Endothelial cell of hepatic sinusoid (primary cell): ENCODE data around the gene COMP.

Source experiments
- in situ Hi-C: cut with HindIII; loops from 2 replicates; pipeline ENCODE4 v1.10.0; 2017; ENCODE audit warnings: low sequenced_read_pairs

COMP gene

DNA sequence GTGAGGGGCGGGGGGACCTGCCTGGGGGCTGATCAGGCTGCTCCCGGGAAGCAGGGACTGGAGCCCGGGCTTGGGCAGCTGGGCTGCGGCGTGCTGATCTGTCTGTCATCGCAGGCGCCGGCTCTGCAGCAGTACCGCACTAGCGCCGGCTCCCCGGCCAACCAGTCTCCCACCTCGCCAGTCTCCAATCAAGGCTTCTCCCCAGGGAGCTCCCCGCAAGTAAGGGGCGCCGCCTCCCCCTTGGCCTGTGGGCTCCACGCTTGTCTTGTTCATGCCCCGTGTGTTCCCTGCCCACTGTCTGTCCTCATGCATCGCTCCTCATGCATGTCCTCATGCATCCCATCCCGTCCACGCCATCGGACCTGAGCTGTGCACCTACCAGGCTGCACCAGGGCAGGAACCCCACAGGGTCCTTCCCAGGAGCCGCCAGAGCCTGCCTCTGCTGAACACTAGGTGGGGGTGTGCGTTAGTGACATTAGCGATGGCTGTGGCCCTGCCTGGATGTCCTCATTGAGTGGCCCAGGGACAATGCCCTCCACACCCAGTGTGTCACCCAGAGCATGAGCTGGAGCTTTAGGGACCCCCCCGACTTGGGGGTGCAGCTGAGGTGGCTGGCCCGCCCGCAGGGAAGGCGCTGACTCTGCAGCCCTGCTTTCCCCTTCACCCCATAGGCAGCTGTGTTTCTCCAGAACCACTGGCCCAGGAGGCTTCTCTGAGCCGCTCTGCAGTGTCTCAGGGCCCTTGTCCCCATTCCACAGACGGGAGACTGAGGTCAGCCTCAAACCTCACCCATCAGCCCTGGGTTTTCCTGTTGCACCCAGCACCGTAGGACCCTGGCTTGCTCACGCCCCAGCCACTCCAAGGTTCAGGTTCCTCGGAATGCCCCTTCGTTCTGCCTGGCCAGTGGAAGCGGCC is 19.5 kb downstream of the COMP start:
- in situ Hi-C loops = no loop called here

DNA sequence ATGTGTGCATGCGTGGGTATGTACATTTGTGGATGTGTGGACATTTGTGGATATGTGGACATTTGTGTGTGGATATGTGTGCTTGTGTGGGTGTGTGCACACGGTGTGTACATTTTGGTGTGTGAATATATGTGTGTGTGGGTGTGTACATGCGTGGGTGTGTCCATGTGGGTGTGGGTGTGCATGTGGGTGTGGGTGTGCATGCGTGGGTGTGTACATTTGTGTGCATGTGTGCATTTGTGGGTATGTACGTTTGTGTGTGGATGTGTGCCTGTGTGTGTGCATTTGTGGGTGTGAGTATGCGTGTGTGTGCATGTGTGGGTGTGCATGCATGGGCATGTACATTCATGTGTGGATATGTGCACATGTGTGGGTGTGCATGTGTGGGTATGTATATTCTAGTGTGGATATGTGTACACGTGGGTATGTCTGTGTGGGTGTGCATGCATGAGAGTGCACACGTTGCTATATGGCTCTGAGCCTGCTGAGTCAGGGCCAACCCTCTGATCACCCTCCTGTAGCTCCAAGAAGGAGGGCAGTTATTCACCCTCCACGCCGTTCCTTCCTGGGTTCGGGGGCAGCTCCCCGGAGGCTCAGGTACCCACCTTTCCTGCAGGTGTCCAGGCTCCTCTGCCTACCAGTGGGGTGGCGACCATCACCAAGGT is 20.3 kb downstream of the COMP start:
- in situ Hi-C loops = no loop called here

DNA sequence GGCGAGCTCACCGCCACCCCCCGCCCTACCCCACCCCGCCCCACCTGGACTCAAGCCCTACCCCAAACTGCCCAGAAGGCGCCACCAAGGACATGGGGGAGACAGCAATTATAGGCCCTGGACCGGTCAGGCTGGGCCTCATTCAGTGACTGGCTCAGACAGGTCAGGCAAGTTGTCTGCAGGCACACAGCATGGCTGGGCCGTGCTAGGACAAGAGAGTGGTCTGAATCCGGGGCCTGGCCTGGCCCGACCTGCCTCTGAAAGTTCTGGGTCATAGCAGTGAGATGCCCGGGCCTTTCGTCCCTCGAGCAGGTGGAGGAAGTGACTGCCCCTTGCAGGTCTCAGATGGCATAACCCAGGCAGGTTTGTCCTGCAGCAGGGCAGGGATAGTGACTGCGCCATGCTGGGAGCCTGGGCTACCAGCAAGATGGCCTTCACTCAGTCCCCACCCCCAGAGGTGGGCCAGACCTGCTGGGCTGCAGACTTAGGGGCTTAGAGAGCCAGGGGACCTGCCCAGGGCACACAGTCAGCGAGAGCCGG is 21.0 kb downstream of the COMP start:
- in situ Hi-C loops = no loop called here

DNA sequence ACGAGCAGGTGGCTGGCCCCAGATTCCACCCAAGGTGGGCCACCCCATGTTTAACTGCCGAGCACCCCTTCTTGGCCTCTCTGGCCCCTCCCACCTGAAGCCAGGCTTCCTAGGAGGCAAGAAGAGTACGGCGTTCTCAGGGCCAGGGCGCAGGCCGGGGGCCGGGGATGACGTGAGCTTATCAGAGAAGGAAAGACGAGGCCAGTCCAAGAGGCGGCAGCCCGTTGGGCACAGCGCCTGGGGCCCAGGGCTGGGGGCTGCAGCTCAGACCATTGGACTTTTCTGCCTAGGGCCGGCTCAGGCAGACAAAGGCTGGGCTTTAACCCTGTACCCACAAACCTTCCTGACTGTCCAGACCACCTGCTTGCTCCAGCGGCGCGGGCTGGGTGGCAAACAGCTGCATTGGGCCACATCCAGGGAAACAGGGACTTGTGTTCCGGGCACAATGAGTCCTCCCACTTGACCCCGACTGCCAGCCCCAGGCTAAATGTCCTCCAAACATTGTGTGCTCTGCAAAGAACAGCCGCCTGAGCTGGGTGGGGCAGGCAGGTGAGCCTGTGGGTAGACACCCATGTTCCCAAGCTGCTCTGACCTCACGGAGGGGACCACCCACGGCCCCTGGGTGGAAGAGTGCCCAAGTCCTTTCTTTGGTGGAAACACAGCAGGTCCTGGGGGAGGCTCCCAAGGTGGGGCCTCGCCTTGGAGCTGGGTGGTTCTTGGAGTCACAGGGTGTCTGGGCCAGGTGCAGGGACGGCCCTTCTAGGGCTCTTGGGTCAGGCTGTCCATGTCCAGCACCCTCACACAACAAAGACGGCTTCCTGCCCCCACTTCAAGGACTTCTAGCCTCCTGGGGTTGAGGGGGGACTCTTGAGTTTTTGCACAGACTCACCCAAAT is 21.9 kb downstream of the COMP start:
- in situ Hi-C loops = no loop called here

DNA sequence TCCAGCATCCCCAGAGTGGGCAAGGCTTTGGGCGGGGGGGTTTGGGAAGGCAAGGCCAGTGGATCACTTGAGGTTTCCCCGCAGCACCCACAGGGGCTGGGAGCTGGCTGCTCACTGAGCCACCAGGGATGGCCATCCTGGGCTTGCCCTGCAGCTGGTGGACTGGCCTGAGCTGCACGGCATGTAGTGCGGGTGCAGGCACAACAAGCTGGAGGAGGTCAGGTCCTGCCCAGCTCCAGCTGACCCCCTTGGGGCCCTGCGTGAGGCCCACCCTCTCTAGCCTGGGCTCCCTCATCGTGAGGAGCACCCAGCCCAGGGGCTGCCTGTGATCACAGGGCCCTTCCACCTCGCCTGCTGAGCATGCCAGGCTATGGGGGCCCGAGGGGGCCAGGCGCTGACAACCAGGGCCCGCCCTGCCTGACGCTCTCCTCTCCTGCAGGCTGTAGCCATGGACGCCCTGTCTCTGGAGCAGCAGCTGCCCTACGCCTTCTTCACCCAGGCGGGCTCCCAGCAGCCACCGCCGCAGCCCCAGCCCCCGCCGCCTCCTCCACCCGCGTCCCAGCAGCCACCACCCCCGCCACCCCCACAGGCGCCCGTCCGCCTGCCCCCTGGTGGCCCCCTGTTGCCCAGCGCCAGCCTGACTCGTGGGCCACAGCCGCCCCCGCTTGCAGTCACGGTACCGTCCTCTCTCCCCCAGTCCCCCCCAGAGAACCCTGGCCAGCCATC is 22.9 kb downstream of the COMP start:
- in situ Hi-C loops = no loop called here

DNA sequence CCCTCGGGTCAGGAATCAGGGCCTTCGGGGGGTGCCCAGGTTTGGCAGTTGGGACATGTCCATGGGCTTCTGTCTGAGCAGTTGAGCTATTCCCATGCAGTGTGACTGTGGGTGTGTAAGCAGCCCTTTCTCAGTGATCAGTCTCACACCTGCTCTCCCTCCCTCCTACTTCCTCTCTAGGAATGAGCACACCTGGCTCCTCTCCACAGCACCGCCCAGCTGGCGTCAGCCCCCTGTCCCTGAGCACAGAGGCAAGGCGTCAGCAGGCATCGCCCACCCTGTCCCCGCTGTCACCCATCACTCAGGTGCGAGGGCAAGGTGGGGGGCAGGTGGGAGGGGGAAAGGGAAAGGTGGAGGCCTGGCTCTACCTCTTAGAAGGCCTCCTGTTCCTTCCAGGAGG is 25.9 kb downstream of the COMP start:
- in situ Hi-C loops = no loop called here

DNA sequence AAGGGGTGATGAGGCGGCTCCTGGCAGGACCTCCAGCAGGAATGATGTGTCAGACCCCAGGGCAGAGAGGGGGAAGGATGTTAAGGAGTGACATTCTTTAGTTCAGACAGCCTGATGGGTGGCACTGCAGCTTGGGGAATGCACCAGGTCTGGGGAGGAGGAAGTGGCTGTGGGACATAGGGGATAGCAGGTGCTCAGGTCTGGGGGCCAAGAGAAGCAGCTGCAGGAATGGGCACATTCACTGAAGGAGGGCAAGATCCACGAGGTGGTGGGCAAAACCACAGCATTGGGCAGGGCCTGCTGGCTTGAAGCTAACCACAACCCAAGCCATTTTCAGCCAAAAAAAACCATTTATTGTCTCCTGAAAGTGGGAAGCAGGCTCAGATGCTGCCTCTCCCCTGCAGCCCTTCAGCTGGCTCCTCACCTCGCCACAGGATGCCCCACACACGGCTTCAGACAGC is 26.5 kb downstream of the COMP start:
- in situ Hi-C loops = no loop called here

DNA sequence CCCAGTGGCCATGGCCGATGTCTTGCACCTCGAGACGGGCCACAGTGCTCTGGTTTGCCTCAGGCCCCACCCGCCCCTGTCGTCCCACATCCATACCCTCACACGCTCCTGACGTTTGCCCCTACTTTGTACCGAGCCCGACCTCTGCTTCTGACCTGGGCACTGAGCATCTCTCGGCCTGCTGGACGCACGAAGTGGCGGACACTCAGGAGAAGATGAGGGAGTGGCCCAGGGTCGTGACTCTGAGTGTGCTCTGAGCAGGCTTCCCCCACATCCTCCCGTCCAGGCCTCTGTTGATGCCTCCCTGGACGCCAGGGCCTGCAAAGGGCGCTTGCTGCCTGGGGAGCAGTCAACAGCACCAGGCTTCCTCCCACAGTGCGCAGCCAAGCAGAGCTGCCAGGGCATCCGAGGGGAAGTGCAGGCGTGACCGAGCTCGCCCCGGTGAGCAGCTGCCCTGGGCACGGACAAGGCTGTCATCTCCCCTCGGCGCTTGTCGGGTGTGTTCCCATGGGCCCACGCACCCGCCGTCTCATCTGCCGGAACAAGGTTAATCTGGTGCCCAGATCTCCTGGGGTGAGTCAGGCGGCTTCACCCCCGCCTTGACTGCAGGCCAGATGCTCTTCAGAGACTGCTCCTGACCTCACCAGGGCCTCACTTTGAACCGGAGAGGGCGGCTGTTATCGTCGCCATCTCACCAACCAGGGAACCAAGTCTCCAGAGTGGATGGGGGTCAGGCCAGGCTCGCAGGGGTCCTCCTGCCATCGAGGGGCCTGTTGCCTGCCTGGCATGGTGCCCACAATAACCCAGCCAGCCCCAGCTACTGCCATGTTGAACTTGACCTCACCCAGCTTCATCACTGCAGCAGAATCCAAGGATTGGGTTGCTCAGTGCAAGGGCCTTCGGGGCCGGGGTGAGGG is 27.2 kb downstream of the COMP start:
- in situ Hi-C loops = no loop called here

DNA sequence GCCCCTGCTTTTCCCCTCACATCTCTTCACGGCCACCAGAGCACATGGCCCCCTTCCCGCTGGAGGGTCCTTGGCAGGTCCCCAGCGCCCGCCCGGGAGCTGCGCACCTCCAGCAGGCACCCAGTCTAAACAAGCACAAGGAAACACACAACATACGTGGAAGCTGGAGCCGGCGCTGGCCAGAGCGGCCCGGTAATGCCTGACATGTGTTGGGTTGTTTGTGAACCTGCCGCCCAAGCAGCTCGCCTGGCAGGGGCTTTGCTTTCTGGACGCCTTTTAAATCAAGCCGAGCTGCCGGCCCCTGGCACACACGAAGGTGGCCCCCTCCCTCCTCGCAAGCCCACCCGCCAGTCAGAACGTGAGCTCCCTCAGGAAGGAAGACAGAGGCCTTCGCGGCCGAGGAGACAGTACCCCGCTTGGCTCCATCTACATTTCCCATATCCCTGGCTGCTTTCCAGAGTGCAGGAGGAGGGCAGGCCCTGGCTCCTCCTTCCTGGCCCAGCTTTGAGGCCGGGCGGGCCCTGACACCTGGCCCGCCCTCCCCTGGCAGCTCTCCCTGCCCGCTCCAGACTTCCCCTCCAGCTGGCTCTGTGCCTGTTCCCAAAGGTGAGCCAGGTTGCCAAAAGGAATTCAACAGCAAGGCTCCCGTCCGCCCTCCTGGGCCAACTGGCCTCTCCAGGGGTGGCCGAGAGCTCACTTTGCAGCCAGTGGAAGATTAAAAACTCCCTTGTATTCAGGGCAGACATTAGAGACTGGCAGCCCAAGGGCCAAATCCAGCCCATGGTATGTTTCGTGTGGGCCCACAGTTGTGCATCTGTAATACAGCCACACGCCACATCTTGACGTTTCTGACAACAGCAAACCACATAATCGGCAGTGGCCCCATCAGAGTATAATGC is 28.7 kb downstream of the COMP start:
- in situ Hi-C loops = no loop called here

DNA sequence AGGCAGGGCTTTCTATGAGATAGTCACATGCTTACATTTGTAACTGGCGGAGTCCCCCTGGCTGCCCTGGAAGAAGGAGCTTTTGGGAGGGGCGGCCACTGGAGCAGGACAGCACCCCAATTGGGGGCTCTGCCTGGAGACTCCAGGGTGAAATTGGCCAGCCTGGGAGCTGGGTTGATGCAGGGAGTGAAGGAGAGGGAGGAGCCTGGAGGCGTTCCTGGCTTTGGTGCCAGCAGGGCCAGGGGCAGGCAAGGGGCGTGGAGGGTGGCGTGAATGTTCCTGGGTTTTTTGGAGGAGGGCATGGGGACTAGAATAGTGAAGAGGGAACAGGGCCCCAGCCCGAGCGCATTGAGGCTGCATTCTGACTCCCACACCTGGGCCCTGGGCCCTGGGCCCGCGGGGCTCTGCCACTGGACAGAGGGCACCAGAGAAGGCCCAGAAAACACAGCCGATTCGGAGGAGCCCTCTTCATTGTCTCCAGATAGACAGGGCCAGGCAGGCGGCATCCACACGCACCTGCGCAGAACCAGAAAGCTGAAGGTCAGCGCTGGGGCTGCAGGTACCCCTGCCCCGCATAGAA is 29.5 kb downstream of the COMP start:
- in situ Hi-C loops = no loop called here

DNA sequence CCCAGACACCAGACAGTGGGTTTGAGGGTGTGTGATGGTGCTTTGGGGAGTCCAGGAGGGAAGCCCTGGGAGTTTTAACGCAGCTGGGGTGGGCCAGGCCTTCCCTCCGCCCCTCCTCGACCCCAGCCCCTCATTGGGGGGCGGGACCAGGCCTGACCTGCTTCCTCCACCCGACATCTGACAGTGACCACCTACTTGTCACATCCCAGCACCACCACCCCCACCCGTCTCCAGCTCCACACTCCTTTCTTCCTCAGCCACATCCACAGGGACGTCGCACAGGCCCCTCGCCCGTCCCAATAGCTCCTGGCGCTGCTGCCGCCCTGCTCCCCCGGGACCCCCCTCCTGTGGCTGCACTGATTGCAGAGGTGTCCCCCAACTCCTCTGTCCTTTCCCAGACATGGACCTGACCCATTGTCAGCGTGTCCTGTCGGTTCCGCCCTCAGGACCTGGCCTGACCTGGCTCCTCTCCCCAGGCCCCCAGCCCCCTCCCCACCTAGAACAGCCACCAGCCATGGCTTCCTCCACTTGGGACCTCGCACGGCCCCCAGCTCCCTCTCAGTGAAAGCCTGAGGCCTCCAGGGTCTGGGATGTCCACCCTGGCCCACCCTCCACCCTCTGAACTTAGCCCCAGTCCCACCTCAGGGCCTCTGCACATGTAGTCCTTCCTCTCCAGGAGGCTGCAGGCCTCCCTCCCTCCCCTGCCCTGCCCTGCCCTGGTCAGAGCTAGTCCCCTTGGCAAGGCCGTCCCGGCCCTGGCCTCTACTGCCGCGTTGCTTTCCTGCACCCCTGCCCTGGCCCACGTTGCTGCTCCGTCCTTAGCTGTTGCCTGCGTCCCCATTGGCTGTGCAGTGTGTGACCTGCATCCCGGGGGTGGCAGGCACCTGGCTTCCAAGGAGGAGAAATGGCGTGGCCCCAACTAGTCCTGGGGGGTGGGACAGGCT is 30.4 kb downstream of the COMP start:
- in situ Hi-C loops = no loop called here

DNA sequence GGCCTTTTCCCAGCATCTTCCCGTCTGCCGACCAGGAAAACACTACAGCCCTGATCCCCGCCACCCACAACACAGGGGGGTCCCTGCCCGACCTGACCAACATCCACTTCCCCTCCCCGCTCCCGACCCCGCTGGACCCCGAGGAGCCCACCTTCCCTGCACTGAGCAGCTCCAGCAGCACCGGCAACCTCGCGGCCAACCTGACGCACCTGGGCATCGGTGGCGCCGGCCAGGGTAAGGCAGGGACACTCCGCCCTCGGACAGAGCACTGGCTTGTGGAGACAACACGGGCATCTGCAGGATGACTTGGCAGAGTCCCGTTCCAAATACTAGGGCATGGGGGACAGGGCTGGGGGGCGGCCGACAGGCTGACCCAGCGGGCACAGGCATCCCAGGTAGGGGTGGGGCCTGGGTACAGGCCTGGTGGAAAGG is 31.1 kb downstream of the COMP start:
- in situ Hi-C loops = loop anchor here (5.0 kb wide), 2 partner anchors 113 to 197 kb away; no protein-coding TSS in a partner anchor

DNA sequence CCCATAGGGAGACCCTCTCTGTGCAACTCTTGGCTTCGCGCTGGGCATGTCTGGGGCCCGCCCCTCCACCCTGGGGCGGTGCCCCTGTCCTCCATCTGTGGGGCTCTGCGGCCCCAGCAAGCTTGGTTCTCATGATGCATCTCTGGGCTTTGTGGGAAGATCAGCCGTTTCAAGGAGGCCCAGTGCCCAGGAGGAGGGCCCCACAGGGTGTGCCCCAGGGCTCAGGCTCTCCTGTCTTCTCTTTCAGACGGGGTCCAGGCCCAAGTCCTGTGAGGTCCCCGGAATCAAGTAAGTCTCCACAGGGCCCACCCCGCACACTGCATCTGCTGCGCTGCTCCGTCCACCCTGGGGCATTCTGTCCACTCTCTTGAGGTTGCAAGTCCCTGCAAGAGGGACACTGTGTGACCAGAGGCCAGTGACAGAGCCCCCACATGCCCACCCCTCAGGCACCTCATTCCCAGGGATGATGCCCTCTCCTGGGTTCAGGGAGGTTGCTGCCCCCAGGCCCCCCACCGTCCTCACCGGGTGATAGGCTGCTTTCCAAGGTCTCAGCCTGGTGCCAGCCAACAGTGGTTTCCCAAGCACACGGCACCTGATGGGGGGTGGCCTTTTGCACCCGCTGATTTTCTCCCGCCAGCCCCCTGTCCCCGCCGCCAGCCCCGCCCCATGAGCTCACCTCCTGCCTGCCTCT is 31.7 kb downstream of the COMP start:
- in situ Hi-C loops = loop anchor here (5.0 kb wide), 2 partner anchors 112 to 198 kb away; no protein-coding TSS in a partner anchor

DNA sequence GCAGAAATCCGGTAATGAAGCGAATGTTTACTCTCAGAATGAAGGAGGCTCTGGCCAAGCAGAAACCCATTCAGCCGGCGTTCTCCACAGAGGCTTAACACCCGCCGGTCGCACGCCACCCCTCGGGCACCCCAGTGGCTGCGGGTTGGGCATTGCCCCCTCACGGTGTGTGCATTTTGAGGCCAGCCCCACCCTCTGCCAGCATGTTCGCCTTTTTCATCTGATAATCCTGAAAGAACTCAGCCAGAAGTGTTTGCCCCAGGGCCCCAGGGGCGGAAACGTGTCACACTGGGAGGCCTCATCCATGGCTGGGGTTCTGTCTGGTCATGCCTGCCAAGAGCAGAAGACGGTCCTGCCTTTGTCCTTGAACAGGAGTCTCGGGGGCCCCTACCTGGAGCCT is 34.2 kb downstream of the COMP start:
- in situ Hi-C loops = loop anchor here (5.0 kb wide), 2 partner anchors 110 to 200 kb away; no protein-coding TSS in a partner anchor

DNA sequence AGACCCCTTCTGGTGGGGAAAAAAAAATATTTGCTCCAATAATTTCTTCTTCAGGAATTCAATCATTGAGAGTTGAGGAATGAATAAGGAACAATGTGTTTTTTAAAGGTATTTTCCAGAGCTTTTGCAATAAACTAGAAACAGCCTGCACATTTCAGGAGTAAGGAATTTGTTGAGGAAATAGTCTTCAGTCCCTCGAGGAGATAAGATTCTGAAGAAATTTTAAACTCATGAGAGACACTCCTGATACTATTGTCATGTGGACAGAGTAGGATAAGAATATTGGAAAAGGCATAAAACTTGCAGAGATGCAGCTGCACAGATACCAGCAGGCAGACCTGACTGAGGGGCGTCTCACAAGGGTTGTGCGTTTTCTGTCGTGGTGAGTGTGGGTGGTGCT is 36.6 kb downstream of the COMP start:
- in situ Hi-C loops = no loop called here

DNA sequence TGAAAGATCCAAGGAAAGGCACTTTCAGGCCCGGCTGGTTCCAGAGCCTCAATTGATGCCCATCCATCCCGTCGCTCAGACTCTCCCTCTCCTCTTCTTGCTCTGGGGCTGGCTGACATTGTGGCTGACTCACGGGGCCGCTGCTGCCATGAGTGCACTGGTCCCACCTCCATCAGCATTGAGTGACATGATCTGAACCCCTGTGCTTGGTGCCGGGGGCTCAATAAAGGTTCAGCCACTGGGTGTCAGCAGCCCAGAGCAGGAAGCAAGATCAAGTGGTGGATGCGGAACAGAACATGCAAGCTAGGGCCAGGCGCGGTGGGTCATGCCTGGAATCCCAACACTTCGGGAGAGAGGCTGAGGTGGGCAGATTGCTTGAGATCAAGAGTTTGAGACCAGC is 39.5 kb downstream of the COMP start:
- in situ Hi-C loops = no loop called here
